NCI-H2081 (cell line): ENCODE results near the gene GPR143.
"Not testable (repeated sequence)": the region's sequence is repeated elsewhere in the genome, so short reads cannot be mapped to it uniquely, and the experiment has no call there.

Experiments
- DNase-seq, 2 experiments: peaks; one replicate each; lab custom pipeline; 2025; lab: John Stamatoyannopoulos, UW

The GPR143 gene

GRCh38 chrX:9768321-9768839 is 2.7 kb upstream of the GPR143 start:
- not testable (repeated sequence) for DNase-seq

- no peak for DNase-seq
Measured at GRCh38 chrX:9767375-9767774, 1.7 kb upstream of the GPR143 start.

- no peak for DNase-seq
Measured at GRCh38 chrX:9765072-9765736, 443 bp downstream of the GPR143 start.

- no peak for DNase-seq
Measured at GRCh38 chrX:9759337-9759736, 6.3 kb downstream of the GPR143 start.

GRCh38 chrX:9758021-9758638 is 7.5 kb downstream of the GPR143 start:
- no peak for DNase-seq

GRCh38 chrX:9757366-9757765 is 8.3 kb downstream of the GPR143 start:
- no peak for DNase-seq

GRCh38 chrX:9749146-9749692 is 16.4 kb downstream of the GPR143 start:
- DNase-seq, result no peak

GRCh38 chrX:9747644-9748043 is 18.0 kb downstream of the GPR143 start:
- DNase-seq, result no peak

- no peak for DNase-seq
Measured at GRCh38 chrX:9746148-9746888, 19.3 kb downstream of the GPR143 start.

- no peak for DNase-seq
Measured at GRCh38 chrX:9745417-9746115, 20.1 kb downstream of the GPR143 start.

GRCh38 chrX:9739130-9739529 is 26.5 kb downstream of the GPR143 start:
- no peak for DNase-seq

- no peak for DNase-seq
Measured at GRCh38 chrX:9738151-9738550, 27.5 kb downstream of the GPR143 start.

- DNase-seq, result no peak
Measured at GRCh38 chrX:9737363-9737762, 28.3 kb downstream of the GPR143 start.

- no peak for DNase-seq
Measured at GRCh38 chrX:9730752-9731151, 34.9 kb downstream of the GPR143 start.

GRCh38 chrX:9730078-9730477 is 35.6 kb downstream of the GPR143 start:
- no peak for DNase-seq

- DNase-seq, result no peak
Measured at GRCh38 chrX:9729171-9729885, 36.3 kb downstream of the GPR143 start.

- DNase-seq, result no peak
Measured at GRCh38 chrX:9728261-9728660, 37.4 kb downstream of the GPR143 start.

GRCh38 chrX:9724711-9725110 is 40.9 kb downstream of the GPR143 start:
- DNase-seq, result no peak

GRCh38 chrX:9717376-9717775 is 48.3 kb downstream of the GPR143 start:
- no peak for DNase-seq

GRCh38 chrX:9710332-9710731 is 55.3 kb downstream of the GPR143 start:
- DNase-seq, result no peak

GRCh38 chrX:9708923-9709553 is 56.6 kb downstream of the GPR143 start:
- peak; percentile 75 to 79 for DNase-seq
